ENCODE results near the gene TMEM186.

DNA sequence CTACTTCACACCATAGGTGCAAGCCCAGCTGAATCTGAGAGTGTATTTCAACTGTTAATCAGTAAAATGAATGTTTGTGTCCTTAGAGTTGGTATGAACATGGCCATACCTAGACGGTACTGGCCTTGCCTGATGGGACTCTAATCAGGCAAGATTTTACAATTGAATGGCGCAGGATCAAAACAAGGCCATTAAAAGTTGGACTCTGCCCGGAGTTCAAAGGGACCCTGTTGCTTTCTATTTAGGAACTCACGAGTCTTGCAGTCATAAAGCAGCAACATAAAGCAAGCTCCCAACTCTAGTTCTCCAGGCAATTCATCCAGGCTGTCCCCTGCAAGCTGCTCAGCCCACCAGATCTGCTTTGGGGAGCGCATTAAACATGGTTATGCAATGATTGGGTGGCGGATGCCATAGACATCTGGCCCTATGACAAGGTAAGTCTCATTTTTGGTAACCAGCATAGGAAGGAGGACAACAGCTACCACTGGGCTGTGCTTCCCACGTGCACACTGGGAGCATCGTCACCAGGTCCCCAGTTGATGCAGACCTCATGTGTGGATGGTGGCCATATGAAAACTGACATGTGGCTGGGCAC is 8.8 kb downstream of the TMEM186 start:
- TF ChIP-seq CTCF (IDR thresholded peaks at IDR 0.05; ENCODE audit: poor library complexity): no peak
- no peak for TF ChIP-seq EZH2 (IDR thresholded peaks at IDR 0.05; ENCODE audit: borderline replicate concordance)
- TF ChIP-seq EZH2phosphoT487 (IDR thresholded peaks at IDR 0.05; ENCODE audit: low read depth, severe bottlenecking, unreplicated experiment): no peak

All from hepatocyte (in vitro differentiated cells).